Ovary (tissue), 9 donors: ENCODE results near the gene TNK2. TPM values are rescaled to one million over a fixed set of nuclear protein-coding genes. Genes with fewer than 3 reads are reported as not detected.

Experiments used
- DNase-seq, 5 donors: peaks; one replicate each; pipeline ENCODE4 v3.0.0-alpha.2; 2019 to 2020
- H3K27ac ChIP-seq, 2 donors: fragments of 200-600 bp; one replicate each; pipeline versions ENCODE4 v1.5.1 to v1.8.0; 2019 to 2022
- H3K27me3 ChIP-seq: fragments of 200-600 bp; one replicate; pipeline ENCODE4 v1.8.0; 2022
- H3K36me3 ChIP-seq: fragments of 200-600 bp; sonication (generic); one replicate; pipeline ENCODE4 v1.5.1; 2019
- H3K4me1 ChIP-seq: one replicate; pipeline ENCODE4 v1.8.1; 2013; ENCODE audit warnings: mild to moderate bottlenecking, moderate library complexity; ENCODE audit not compliant: insufficient read depth
- H3K4me3 ChIP-seq: fragments of 200-600 bp; sonication (generic); one replicate; pipeline ENCODE4 v1.5.1; 2017
- H3K9me3 ChIP-seq, 2 donors: fragments of 200-600 bp in 1 of 2; sonication (generic) in 1 of 2; one replicate each; pipeline versions ENCODE4 v1.5.1 to v1.8.1; 2013 to 2019; ENCODE audit warnings: mild to moderate bottlenecking in 1 of 2, moderate library complexity in 1 of 2
- EP300 ChIP-seq: sonication (generic); formaldehyde crosslinking; IDR thresholded peaks from one replicate; pipeline ENCODE4 v1.6.1; 2017; ENCODE audit warnings: antibody characterized with exemption
- POLR2A ChIP-seq: fragments of 450-650 bp; IDR thresholded peaks from one replicate; pipeline ENCODE4 v1.6.1; 2017; ENCODE audit warnings: antibody characterized with exemption, mild to moderate bottlenecking, moderate library complexity
- WGBS, 3 donors: extraction: QIAGEN DNeasy Blood & Tissue Kit in 1 of 3; methylation state at CpG; one replicate each; pipeline versions ENCODE4 v1.1.5 to v1.1.7; 2013 to 2017; 5-methylcytosine and 5-hydroxymethylcytosine counted together
- intact Hi-C, 4 donors: fragments of 100-400 bp; cut with DNase I; formaldehyde crosslinking; loops; one replicate each; pipeline versions ENCODE4 v1.11.0 to v1.15.1; 2022 to 2023
- microRNA-seq, 3 donors: library from miRNA; unstranded; fragments of <30 nt; microRNA quantifications; one replicate each; pipeline versions ENCODE4 to v1.2.0, GENCODE V29; 2019 to 2020
- polyA plus RNA-seq, 2 donors: library from polyadenylated mRNA; stranded (reverse); fragments of 200-250 nt in 1 of 2; fragments of 350-450 nt in 1 of 2; fragmentation: Illumina TruSeq in 1 of 2; extraction: RNeasy Lipid Tissue Mini Kit (QIAGEN cat#74804) in 1 of 2; gene quantifications; one replicate each; pipeline ENCODE4 v1.2.3, GENCODE V29; 2013 to 2014
- small RNA-seq: library from RNA; depleted of rRNA; stranded (forward); fragments of <200 nt; gene quantifications from one replicate; pipeline ENCODE3, GENCODE V24; 2016
- total RNA-seq, 7 donors: library from RNA; depleted of rRNA in 2 of 7; stranded (reverse); fragments of >200 nt in 2 of 7; fragmentation: NEBNext Ultra II Directional in 3 of 7; extraction: Animal tissue kit (Norgen Biotek cat#: 25700) in 3 of 7; gene quantifications; one replicate each; pipeline versions ENCODE4 v1.1.0 to v1.2.4, GENCODE V29; 2016 to 2023
- TF ChIP-seq, protein P1 (sequence below), 3 donors: fragments of 450-650 bp in 2 of 3; fragments of 200-600 bp in 1 of 3; IDR thresholded peaks; one replicate each; pipeline versions ENCODE4 v1.5.1 to v1.8.0; 2016 to 2022; ENCODE audit warnings: antibody characterized with exemption in 3 of 3, mild to moderate bottlenecking in 1 of 3
- donor health status: DM: no; HTN: no; CAD: no; lungs with moderate emphysema.
- donor health status: DM: no; HTN: no; CAD: no.
- donor health status: Bipolar disorder and iron deficiency.
- donor health status: DM: yes; HTN: yes; CAD: no.
- donor health status: DM: no; HTN: no; CAD: no.
- donor health status: DM: yes; HTN: yes; CAD: no.

Gene TNK2
- total and polyA plus RNA-seq, 9 donors = 2.4 to 50.1 (median 32.4) TPM

GRCh38 chr3:195813916-195814640 is 94.3 kb downstream of the TNK2 start:
- H3K4me3 ChIP-seq = no peak overlapping the region
- no peaks in the 10 kb centered on the region for H3K9me3 ChIP-seq
- H3K27me3 ChIP-seq = no peaks in the 10 kb centered on the region
- intact Hi-C loops = no loop called here
- no peak for TF ChIP-seq POLR2A
- no peak for TF ChIP-seq EP300
- TF ChIP-seq, protein P1, sequence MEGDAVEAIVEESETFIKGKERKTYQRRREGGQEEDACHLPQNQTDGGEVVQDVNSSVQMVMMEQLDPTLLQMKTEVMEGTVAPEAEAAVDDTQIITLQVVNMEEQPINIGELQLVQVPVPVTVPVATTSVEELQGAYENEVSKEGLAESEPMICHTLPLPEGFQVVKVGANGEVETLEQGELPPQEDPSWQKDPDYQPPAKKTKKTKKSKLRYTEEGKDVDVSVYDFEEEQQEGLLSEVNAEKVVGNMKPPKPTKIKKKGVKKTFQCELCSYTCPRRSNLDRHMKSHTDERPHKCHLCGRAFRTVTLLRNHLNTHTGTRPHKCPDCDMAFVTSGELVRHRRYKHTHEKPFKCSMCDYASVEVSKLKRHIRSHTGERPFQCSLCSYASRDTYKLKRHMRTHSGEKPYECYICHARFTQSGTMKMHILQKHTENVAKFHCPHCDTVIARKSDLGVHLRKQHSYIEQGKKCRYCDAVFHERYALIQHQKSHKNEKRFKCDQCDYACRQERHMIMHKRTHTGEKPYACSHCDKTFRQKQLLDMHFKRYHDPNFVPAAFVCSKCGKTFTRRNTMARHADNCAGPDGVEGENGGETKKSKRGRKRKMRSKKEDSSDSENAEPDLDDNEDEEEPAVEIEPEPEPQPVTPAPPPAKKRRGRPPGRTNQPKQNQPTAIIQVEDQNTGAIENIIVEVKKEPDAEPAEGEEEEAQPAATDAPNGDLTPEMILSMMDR (IDR thresholded peaks at IDR 0.05) = no peak
- 88 to 91% (median 91%) methylated on average over 24 of the region's 24 CpGs for WGBS, 3 donors
- no peaks in the 10 kb centered on the region for H3K36me3 ChIP-seq
- DNase-seq = no peak
- H3K27ac ChIP-seq = no peak overlapping the region
- no peaks in the 10 kb centered on the region for H3K4me1 ChIP-seq

Small RNA genes within 50 kb of the gene (microRNA-seq; reads per million reads assigned to microRNA genes)
- 0 reads per million in 3 donors for gene MIR6829

Small RNA genes within 50 kb of the gene (small RNA-seq; reads per million reads assigned to genes)
- gene MIR6829 (not detected), gene RNU2-11P (not detected)

Other genes starting within 250 kb of the TNK2 start
- 10 to 100 TPM in 5 of 7 donors, 1 to 10 TPM in 2; 5.7 to 25.5 (median 11.3) TPM for gene MUC20, start 187.6 kb downstream of the TNK2 start, total RNA-seq
- 1 to 10 TPM; 1.5 to 5.3 TPM for gene MUC20, start 187.6 kb downstream of the TNK2 start, polyA plus RNA-seq
- gene MUC4, start 96.6 kb downstream of the TNK2 start, total RNA-seq = under 1 TPM in 5 of 7 donors, not detected in 2; 0.23 to 0.99 (median 0.65) TPM
- gene MUC4, start 96.6 kb downstream of the TNK2 start, polyA plus RNA-seq = under 1 TPM; 0.02 to 0.06 TPM
- 100 to 1,000 TPM in 6 of 7 donors, 10 to 100 TPM in 1; 83.6 to 348 (median 126) TPM for gene TFRC, start 173.5 kb upstream of the TNK2 start, total RNA-seq
- 10 to 100 TPM; 26.1 to 38.4 TPM for gene TFRC, start 173.5 kb upstream of the TNK2 start, polyA plus RNA-seq